GM21717 (cell line): Measurements from ENCODE around the gene CA10.

Experiments used
- ATAC-seq: cut with Tn5 transposase; IDR thresholded peaks from one replicate; pipeline ENCODE4 v1.9.1; 2021; ENCODE audit warnings: mild to moderate bottlenecking, moderate library complexity; ENCODE audit not compliant: unreplicated experiment

Gene CA10

GRCh38 chr17:52147872-52148271 is 10.6 kb downstream of the CA10 start:
- peak; percentile 74 for ATAC-seq

- ATAC-seq = peak; percentile 62
Measured at GRCh38 chr17:52147431-52147830, 11.1 kb downstream of the CA10 start.

- no peak for ATAC-seq
Measured at GRCh38 chr17:52145476-52145875, 13.0 kb downstream of the CA10 start.

- no peak for ATAC-seq
Measured at GRCh38 chr17:52143542-52143941, 15.0 kb downstream of the CA10 start.

- no peak for ATAC-seq
Measured at GRCh38 chr17:52140601-52141000, 17.9 kb downstream of the CA10 start.

- ATAC-seq = no peak
Measured at GRCh38 chr17:52138752-52139151, 19.8 kb downstream of the CA10 start.

- ATAC-seq = no peak
Measured at GRCh38 chr17:52138350-52138749, 20.2 kb downstream of the CA10 start.

- ATAC-seq = no peak
Measured at GRCh38 chr17:52136166-52136565, 22.3 kb downstream of the CA10 start.

- no peak for ATAC-seq
Measured at GRCh38 chr17:52134641-52135040, 23.9 kb downstream of the CA10 start.

GRCh38 chr17:52128721-52129120 is 29.8 kb downstream of the CA10 start:
- no peak for ATAC-seq

GRCh38 chr17:52124993-52125392 is 33.5 kb downstream of the CA10 start:
- ATAC-seq = no peak

GRCh38 chr17:52124561-52124960 is 34.0 kb downstream of the CA10 start:
- no peak for ATAC-seq

- no peak for ATAC-seq
Measured at GRCh38 chr17:52120465-52120864, 38.0 kb downstream of the CA10 start.

GRCh38 chr17:52110923-52111581 is 47.5 kb downstream of the CA10 start:
- ATAC-seq = no peak

- no peak for ATAC-seq
Measured at GRCh38 chr17:52106638-52107261, 51.8 kb downstream of the CA10 start.

- no peak for ATAC-seq
Measured at GRCh38 chr17:52106072-52106471, 52.4 kb downstream of the CA10 start.

GRCh38 chr17:52105591-52105990 is 52.9 kb downstream of the CA10 start:
- no peak for ATAC-seq

- ATAC-seq = no peak
Measured at GRCh38 chr17:52096056-52096455, 62.5 kb downstream of the CA10 start.

GRCh38 chr17:52084176-52084575 is 74.3 kb downstream of the CA10 start:
- no peak for ATAC-seq

- ATAC-seq = no peak
Measured at GRCh38 chr17:52079496-52079895, 79.0 kb downstream of the CA10 start.

GRCh38 chr17:52071712-52072111 is 86.8 kb downstream of the CA10 start:
- ATAC-seq = no peak

GRCh38 chr17:52064791-52065211 is 93.7 kb downstream of the CA10 start:
- no peak for ATAC-seq

GRCh38 chr17:52049496-52049895 is 109.0 kb downstream of the CA10 start:
- no peak for ATAC-seq
